HG03039 (cell line): ENCODE measurements around the gene MAS1.

Experiments used
- ATAC-seq: cut with Tn5 transposase; IDR thresholded peaks from one replicate; pipeline ENCODE4 v1.9.1; 2021; ENCODE audit warnings: mild to moderate bottlenecking, moderate library complexity; ENCODE audit not compliant: unreplicated experiment

Gene MAS1

DNA sequence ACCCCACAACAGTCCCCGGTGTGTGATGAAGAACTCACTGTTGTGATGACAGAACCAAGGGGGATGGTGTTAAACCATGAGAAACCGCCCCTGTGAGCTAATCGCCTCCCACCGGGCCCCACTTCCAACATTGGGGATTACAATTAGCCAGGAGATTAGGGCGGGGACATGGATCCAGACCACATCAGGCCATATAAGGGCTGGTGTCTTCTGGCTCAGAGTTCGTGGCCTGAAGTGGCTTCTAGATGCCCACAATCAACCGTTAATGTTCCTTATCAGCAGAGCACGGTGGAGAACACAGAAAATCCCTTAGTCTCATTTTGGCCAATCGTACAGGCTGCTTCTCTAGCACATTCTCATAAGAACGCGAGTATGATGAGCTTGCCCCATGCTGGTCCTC lies 10.9 kb upstream of the MAS1 start:
- ATAC-seq: no peak

DNA sequence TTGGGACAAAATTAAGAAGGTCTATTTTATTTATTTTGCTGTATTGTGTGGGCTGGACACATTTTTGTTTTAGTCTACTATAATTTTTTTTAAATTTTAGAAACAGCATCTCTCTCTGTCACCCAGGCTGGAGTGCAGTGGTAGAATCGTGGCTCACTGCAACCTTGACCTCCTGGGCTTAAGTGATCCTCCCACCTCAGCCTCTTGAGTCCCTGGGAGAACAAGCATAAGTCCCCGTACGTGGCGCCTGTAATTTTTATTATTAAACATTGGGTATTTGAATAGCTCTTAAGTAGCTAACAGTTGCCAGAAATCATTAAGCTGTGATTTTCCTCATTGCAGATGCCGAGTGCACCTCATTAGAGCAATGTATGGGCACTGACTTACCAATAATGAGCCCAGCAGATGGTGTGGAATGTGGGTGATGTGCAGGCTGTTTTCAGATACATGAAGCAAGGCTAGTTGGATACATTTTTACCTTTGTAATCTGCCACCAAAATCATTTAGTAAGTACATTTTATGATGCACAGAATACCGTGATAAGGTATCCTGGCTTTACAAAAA lies 10.3 kb upstream of the MAS1 start:
- no peak for ATAC-seq

DNA sequence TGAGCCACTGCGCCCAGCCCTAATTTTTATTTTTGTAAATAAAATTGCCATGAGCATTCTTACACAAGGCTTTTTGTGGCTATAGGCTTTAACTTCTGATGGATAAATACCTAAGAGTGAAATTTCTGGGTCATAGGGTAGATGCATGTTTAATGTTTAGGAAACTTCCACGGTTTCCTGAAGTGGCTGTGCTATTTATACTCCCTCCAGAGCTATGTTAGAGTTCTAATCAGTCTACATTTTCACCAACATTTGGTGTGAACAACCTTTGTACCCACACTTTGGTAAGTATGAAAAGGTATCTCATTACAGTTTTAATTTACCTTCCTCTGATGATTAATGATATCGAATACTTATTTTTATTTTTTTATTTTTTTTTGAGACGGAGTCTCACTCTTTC lies 6.1 kb upstream of the MAS1 start:
- no peak for ATAC-seq

DNA sequence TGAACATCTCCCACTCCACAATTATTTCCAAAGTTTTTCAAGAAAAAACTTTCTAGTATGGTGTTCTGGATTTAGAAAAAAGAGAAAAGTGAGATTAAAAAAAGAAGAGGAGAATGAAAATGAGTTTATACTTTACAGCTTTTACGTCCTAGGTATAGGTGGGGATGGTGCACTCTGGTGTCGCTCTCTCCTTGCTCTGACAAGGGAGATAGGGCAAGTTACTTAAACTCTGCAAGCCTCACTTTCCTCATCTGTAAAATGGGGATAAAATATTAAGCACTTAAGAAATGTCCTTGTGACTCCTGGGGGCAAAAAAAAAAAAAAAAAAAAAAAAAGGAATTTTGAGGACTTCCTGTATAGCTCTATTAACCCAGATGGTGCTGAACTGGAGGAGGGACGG lies 4.5 kb upstream of the MAS1 start:
- ATAC-seq: no peak

DNA sequence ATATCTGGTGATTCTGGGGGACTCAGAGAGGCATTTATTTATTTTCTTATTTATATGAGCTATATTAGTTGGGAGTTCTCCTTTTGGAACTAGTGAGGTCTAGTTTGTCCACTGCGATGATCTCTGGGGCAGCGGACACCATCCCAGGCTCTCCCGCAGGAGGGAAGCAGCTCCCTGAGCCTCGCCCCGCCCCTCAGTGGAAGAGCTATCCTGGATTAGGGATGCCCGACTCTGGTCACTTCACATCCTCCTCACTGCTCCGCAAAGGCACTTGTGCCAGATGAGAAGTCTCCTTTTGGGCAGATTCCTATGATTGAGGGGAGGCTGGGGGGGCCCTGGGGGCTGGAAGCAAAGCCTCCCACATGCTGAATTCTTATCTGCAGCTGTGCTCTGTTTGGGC lies 3.6 kb upstream of the MAS1 start:
- no peak for ATAC-seq

DNA sequence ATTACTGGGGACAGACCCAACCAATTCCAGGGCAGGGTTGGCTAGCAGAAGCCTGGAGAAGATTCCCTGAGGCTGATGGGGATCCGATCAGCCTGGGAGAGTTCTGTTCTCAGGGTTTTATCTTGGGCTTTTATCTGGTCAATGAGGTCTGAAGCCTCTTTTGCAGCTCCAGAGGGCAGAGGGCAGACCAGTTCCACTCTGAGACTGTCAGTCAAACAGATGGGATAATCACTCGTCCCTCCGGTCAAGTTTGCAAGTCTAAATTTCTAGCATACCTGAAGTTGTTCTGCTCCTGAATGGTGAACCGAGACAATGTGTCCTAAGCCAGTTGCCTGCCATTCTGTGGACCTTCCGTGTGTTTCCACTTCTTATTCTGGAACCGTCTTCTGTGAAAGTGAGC lies 3.0 kb upstream of the MAS1 start:
- ATAC-seq: no peak

GRCh38 chr6:159890201-159890600 lies 587 bp upstream of the MAS1 start:
- no peak for ATAC-seq

- no peak for ATAC-seq
Observed at GRCh38 chr6:159892053-159892452, 1.3 kb downstream of the MAS1 start.

- no peak for ATAC-seq
Observed at GRCh38 chr6:159893064-159893463, 2.3 kb downstream of the MAS1 start.

DNA sequence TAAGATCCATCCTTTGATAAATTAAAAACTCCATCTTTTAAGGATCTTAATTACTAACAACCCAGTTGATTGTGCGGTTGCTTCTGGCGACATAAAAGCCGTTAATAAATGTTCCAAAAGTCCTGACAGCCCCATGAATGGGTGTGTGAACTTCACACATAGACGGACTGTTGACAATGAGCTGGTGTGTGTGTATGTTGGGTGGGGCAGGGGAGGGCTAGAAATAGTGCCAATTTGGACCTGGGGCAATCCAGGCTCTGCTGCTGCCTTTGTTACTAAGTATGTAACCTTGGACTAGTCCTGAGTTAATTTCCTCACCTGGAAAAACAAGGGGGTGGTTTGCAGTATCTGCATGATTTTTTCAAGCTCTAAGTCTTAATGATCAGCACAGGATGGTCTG lies 4.2 kb downstream of the MAS1 start:
- ATAC-seq: no peak

DNA sequence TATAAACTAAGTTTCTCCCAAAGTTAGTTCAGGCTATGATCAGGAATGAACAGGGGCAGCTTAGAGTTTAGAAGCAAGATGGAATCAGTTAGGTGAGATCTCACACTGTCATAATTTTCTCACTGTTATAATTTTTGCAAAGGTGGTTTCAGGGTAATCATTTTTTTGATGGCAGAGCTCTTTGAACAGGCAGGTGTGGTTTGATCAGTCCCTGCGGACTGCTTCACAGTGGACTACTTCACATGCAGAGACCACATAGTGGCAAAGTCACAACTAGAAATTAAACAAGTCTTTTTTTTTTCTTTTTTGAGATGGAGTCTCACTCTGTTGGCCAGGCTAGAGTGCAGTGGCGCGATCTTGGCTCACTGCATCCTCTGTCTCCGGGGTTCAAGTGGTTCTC lies 6.8 kb downstream of the MAS1 start:
- no peak for ATAC-seq

DNA sequence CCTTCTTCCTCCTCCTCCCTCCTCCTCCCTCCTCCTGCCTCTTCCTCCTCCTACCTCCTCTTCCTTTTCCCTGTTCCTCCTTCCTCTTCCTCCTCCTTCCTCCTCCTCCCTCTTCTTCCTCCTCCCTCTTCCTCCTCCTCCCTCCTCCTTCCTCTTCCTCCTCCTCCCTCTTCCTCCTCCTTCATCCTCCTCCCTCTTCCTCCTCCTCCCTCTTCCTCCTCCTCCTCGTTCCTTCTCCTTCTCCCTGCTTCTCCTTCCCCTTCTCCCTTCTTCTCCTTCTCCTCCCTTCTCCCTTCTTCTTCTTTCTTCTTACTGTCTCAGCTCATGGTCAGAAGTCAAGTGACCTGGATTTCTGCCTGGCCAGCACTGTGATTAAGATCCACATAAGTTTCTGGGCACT lies 7.7 kb downstream of the MAS1 start:
- ATAC-seq: no peak

DNA sequence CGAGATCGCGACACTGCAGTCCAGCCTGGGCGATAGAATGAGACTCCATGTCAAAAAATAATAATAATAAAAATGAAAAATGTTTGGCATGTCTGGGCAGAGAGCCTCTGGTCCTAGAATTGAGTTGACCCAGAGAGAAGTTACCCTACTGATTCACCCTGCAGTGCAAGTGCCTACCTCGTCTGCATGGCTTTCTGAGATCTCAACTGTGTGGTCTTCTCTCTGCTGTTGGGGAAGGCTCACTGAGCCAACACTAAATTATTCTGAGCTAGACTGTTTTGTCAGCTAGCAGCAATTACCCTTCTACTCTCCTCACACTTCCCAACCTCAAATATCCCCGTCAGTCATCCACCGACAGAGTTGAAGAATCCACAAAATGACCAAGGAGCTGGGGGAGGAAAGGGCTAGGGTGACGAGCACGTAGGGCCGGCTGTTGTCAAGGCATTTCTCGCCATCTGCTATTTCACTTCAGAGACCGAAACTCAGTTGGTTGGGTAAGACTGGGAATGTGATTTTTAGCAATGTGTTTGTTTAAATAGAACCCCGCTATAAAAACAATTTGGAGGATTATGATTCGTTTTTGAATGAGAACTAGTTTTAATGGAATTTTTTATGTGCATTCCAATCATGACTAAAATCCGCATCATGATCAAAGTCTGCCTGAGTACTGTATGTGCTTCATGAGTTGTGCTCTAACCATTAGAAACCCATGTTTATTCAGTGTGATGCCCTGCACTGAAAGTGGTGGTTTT lies 9.4 kb downstream of the MAS1 start:
- no peak for ATAC-seq

DNA sequence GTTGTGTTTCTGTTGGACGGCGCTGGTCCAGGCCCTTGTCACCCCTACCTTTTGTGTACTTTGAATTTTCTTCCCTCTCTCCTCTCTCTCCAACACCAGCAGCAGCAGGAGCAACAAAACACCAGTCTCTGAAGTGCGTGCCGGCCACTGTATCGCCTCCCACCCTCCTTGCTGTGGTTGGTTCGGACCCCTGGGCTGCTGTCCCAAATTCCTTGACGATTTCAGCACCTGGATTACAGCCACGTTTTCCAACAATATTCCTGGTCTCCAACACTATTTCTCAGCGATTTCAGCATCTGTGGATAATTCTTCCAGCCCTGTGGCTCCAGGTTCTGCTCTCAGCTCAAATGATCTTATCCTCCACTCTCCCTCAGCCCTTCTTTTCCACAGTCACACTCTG lies 11.8 kb downstream of the MAS1 start:
- no peak for ATAC-seq

GRCh38 chr6:159904497-159904911 lies 13.7 kb downstream of the MAS1 start:
- no peak for ATAC-seq

DNA sequence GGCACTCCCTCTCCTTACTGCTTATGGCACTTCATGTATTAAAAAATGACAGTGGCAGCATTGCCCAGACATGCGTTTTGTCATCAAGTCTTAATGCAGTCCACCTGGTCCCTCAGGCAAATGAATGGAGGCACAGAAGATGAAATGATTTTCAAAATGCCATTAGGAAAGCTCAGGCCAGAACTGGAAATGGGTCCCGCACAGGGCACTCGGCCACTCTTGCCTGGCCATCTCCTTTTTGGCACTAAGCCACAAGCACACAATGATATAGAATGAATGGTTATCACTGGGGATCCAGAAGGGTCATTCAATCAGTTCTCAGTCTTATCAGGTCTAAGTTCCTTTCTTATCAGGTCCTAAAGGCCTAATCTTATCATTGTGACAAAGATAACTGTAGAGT lies 15.6 kb downstream of the MAS1 start:
- no peak for ATAC-seq

- no peak for ATAC-seq
Observed at GRCh38 chr6:159908535-159908934, 17.7 kb downstream of the MAS1 start.

- ATAC-seq: no peak
Observed at GRCh38 chr6:159908979-159909378, 18.2 kb downstream of the MAS1 start.

DNA sequence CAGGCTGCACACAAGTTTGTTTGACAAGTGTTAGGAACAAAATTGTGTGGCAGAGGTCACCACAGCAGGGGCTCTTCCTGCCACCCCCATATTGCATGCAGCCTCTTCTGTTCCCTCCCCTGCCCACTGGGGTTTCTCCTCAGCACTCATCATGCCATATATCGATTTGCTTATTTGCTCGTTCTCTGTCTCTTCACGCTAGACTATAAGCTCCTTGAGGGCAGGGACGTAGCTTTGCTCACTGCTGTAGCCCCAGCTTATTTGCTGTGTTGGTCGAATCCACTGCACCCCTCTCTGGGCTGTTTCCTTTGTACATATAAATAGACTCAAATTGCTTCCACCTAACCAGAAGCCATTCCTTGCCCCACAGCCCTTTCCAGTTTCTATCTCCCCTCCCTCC lies 19.6 kb downstream of the MAS1 start:
- no peak for ATAC-seq

DNA sequence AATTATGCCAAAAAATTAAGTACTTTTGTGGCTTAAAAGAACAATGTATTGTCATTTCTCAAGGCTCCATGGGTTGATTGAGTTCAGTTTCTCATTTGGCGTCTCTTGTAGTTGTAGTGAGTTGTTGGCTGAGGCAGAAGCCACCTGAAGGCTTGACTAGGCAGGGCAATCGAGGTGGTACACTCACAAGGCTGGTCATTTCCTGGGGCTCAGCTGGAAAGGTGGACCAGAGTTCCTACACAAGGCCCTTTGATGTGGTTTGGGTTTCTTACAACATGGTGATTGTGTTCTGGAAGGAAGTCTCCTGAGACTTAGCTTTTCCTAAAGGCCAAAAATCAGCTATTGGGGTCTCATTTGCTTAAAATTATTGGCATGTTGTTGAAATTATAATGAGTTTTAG lies 22.6 kb downstream of the MAS1 start:
- ATAC-seq: no peak

DNA sequence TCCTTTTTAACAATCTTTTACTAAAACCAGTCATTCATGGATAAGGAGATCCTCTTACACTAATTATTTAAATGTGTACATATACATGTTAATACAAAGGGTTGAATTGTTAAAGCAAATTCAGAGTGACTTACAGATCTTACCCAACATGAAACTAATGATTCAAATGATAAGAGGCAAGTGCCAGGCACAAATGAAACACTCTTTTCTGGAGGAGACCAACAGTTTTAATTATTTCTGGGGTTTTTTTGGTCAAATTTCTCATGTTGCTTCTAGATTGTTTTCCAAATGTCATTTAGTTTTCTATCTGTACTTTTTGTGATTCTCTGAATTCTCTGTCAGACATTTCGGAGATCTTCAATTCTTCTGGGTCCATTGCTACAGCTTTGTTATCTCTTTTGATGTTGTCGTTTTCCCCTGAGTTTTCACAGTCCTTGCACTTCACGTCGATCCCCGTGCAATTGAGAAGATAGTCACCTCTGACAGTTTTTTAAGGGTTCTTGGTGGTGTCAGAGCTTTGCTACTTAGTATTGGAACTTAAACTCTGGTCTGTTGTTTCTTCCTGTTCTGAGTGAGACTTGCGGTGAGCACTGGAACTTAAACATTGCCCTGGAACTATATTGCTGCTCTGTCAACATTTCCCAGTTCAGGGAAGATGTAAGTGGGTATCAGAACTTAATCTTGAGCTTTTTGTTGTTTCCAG lies 23.2 kb downstream of the MAS1 start:
- ATAC-seq: peak; percentile 46

DNA sequence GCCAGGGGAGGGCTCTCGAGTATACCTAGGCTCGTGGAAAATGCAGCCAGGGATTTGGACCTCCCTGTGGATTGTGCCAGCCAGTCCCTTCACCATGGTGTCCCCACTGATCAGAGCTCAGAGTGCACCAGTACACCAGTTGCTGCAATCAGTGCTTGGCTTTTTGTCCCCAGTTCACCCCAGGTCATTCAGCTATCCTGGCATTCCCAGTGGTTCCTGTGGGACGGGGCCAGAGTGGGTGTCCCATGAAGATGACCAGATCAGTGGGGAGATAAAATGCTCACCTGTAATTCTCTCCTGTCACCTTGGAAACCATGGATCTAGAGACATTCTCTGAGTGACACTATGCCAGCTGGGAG lies 23.8 kb downstream of the MAS1 start:
- ATAC-seq: no peak
